Left lung (tissue), 10 donors: ENCODE results near the gene DENND5B. TPM values are rescaled to one million over a fixed set of nuclear protein-coding genes. Genes with fewer than 3 reads are reported as not detected.
A peak's percentile ranks its signal among the peaks of the same experiment; 100 is the strongest.
"Not testable (repeated sequence)": the region's sequence is repeated elsewhere in the genome, so short reads cannot be mapped to it uniquely, and the experiment has no call there.

Source experiments
- ATAC-seq: fragments of 200-7000 bp; cut with Tn5 transposase; one replicate; pipeline ENCODE4 v1.9.1; 2020; ENCODE audit warnings: moderate library complexity
- DNase-seq, 4 donors: peaks; one replicate each; pipeline ENCODE4 v3.0.0-alpha.2; 2013 to 2020
- H3K27ac ChIP-seq, 2 donors: fragments of 200-600 bp; sonication (generic) in 1 of 2; one replicate each; pipeline versions ENCODE4 v1.5.0 to v1.8.0; 2020 to 2021
- H3K27me3 ChIP-seq, 2 donors: fragments of 200-600 bp; sonication (generic) in 1 of 2; one replicate each; pipeline versions ENCODE4 v1.5.0 to v1.8.0; 2020 to 2021
- H3K36me3 ChIP-seq, 2 donors: fragments of 200-600 bp; sonication (generic) in 1 of 2; one replicate each; pipeline versions ENCODE4 v1.5.0 to v1.8.0; 2020 to 2021
- H3K4me1 ChIP-seq, 2 donors: fragments of 200-600 bp; one replicate each; pipeline ENCODE4 v1.8.0; 2021
- H3K4me3 ChIP-seq, 2 donors: fragments of 200-600 bp; sonication (generic) in 1 of 2; one replicate each; pipeline versions ENCODE4 v1.5.0 to v1.8.0; 2020 to 2021; ENCODE audit warnings: mild to moderate bottlenecking in 1 of 2
- H3K9me3 ChIP-seq, 2 donors: fragments of 200-600 bp; sonication (generic) in 1 of 2; one replicate each; pipeline versions ENCODE4 v1.5.0 to v1.8.0; 2020 to 2021
- CTCF ChIP-seq, 2 donors: fragments of 200-600 bp; sonication (generic) in 1 of 2; IDR thresholded peaks; one replicate each; pipeline versions ENCODE4 v1.5.0 to v1.8.0; 2021; ENCODE audit warnings: antibody characterized with exemption in 2 of 2
- intact Hi-C, 2 donors: fragments of 100-400 bp; cut with DNase I; formaldehyde crosslinking; loops; one replicate each; pipeline versions ENCODE4 v1.11.2 to v1.14.2; 2022
- polyA plus RNA-seq, 6 donors: library from polyadenylated mRNA; unstranded; fragments of 120-200 nt; gene quantifications; one replicate each; pipeline ENCODE4 v1.2.1, GENCODE V29; 2013; ENCODE audit not compliant: insufficient read length in 6 of 6
- total RNA-seq, 2 donors: library from RNA; stranded (reverse); fragmentation: NEBNext Ultra II Directional; extraction: Animal tissue kit (Norgen Biotek cat#: 25700); gene quantifications; one replicate each; pipeline ENCODE4 v1.2.1, GENCODE V29; 2021
- donor health status: DM: no; HTN: yes; CAD: no.
- donor health status: DM: no; HTN: no; CAD: no.

DENND5B gene
- total and polyA plus RNA-seq, 8 donors = 4.4 to 11.3 (median 8.7) TPM

GRCh38 chr12:31387011-31387410, 203.9 kb downstream of the DENND5B start:
- DNase-seq = no peak
- intact Hi-C loops = no loop called here
- Histone ChIP-seq H3K4me1 (no peaks in the 10 kb centered on the region), H3K4me3 (no peak overlapping the region), H3K27me3 (no peaks in the 10 kb centered on the region), H3K9me3 (no peaks in the 10 kb centered on the region), H3K36me3 (peaks cover 0 to 4% of the 10 kb centered on the region in 2 donors), H3K27ac (no peak overlapping the region)
- TF ChIP-seq CTCF (IDR thresholded peaks at IDR 0.05) = no peak
- ATAC-seq = no peak

DNA sequence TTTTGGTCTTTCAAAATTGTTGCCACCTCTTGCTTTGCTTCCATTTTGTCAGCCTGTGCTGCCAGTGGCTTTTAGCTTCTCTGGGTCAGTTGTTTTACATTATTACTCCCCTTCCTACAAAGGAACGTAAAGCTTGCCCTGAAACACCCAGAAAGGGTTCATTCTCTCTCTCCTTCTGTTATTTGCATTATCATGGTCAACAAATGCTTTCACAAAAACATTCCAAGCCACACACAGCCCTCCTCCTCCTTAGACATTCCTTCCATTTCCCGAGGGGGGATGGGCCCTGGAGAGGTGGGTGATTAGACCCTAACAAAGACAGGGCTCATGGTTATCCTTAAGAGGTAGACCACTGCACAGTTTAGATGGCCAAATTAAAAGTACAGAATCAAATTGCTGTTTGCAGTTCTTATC, 204.6 kb downstream of the DENND5B start:
- no peaks in the 10 kb centered on the region for H3K9me3 ChIP-seq
- ATAC-seq = no peak
- DNase-seq = no peak
- intact Hi-C loops = no loop called here
- no peaks in the 10 kb centered on the region for H3K4me1 ChIP-seq
- no peak overlapping the region for H3K27ac ChIP-seq
- no peak overlapping the region for H3K4me3 ChIP-seq
- TF ChIP-seq CTCF (IDR thresholded peaks at IDR 0.05) = no peak
- peaks cover 0 to 4% of the 10 kb centered on the region in 2 donors for H3K36me3 ChIP-seq
- H3K27me3 ChIP-seq = no peaks in the 10 kb centered on the region

GRCh38 chr12:31377210-31377609, 213.7 kb downstream of the DENND5B start:
- ATAC-seq, H3K27ac ChIP-seq, intact Hi-C loops, H3K4me1 ChIP-seq, DNase-seq, H3K4me3 ChIP-seq, H3K27me3 ChIP-seq, H3K36me3 ChIP-seq, H3K9me3 ChIP-seq: not testable (repeated sequence)

DNA sequence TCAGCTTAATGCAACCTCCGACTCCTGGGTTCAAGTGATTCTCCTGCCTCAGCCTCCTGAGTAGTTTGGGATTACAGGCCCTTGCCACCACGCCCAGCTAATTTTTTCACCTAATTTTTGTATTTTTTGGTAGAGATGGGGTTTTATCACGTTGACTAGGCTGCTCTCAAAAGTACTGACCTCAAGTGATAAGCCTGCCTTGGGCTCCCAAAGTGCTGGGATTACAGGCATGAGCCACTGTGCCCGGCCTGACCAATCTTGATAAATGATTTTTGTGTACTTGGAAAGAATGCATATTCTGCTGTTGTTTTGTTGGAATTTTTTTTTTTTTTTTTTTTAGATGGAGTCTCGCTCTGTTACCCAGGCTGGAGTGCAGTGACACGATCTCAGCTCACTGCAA, 215.5 kb downstream of the DENND5B start:
- H3K9me3 ChIP-seq, ATAC-seq, DNase-seq, H3K27ac ChIP-seq, H3K4me1 ChIP-seq, H3K27me3 ChIP-seq, H3K4me3 ChIP-seq, intact Hi-C loops, H3K36me3 ChIP-seq: not testable (repeated sequence)

- Histone ChIP-seq H3K4me1 (peaks cover 0 to 18% of the 10 kb centered on the region in 2 donors), H3K27me3 (no peaks in the 10 kb centered on the region), H3K4me3 (no peak overlapping the region), H3K9me3 (no peaks in the 10 kb centered on the region), H3K36me3 (no peaks in the 10 kb centered on the region), H3K27ac (no peak overlapping the region)
- no peak for ATAC-seq
- TF ChIP-seq CTCF (IDR thresholded peaks at IDR 0.05) = no peak
- intact Hi-C loops = no loop called here
- DNase-seq = no peak
These were observed 219.7 kb downstream of the DENND5B start for GRCh38 chr12:31371256-31371620.

GRCh38 chr12:31370531-31371255, 220.2 kb downstream of the DENND5B start:
- no peaks in the 10 kb centered on the region for H3K9me3 ChIP-seq
- intact Hi-C loops = no loop called here
- H3K4me3 ChIP-seq = peak overlapping the region; percentile 15 to 20
- no peaks in the 10 kb centered on the region for H3K36me3 ChIP-seq
- H3K27me3 ChIP-seq = no peaks in the 10 kb centered on the region
- TF ChIP-seq CTCF (IDR thresholded peaks at IDR 0.05) = no peak
- peak in 1 of 4 donors; percentile 16 for DNase-seq
- ATAC-seq = peak; percentile 26
- peak overlapping the region in 1 of 2 donors; percentile 26 for H3K27ac ChIP-seq
- peaks cover 0 to 18% of the 10 kb centered on the region in 2 donors for H3K4me1 ChIP-seq
